Spinal cord (tissue), 10 donors: ENCODE measurements around the gene COP1. TPM values are rescaled to one million over a fixed set of nuclear protein-coding genes. Genes with fewer than 3 reads are reported as not detected.
A peak's percentile ranks its signal among the peaks of the same experiment; 100 is the strongest.

Experiments
- DNase-seq, 6 donors: peaks; one replicate each; pipeline versions ENCODE4 v3.0.0 to v3.0.0-alpha.2; 2013 to 2015; ENCODE audit warnings: low spot score in 6 of 6, low read depth in 4 of 6
- H3K27ac ChIP-seq: one replicate; pipeline ENCODE4 v1.5.1; 2013; ENCODE audit warnings: low read depth, low read length, control low read depth
- H3K27me3 ChIP-seq: one replicate; pipeline ENCODE4 v1.6.1; 2013; ENCODE audit warnings: low read length; ENCODE audit not compliant: control insufficient read depth, insufficient read depth
- H3K36me3 ChIP-seq: one replicate; pipeline ENCODE4 v1.6.1; 2013; ENCODE audit warnings: low read length; ENCODE audit not compliant: control insufficient read depth, insufficient read depth
- H3K4me1 ChIP-seq: one replicate; pipeline ENCODE4 v1.6.1; 2013; ENCODE audit warnings: low read length; ENCODE audit not compliant: control insufficient read depth, insufficient read depth
- H3K4me3 ChIP-seq: one replicate; pipeline ENCODE4 v1.5.1; 2013; ENCODE audit warnings: low read depth, low read length, control low read depth
- H3K9me3 ChIP-seq: one replicate; pipeline ENCODE4 v1.6.1; 2013; ENCODE audit warnings: low read length; ENCODE audit not compliant: control insufficient read depth, insufficient read depth
- WGBS: methylation state at CpG from one replicate; pipeline ENCODE4 v1.1.5; 2013; ENCODE audit warnings: missing lambda C conversion rate; ENCODE audit not compliant: insufficient coverage; 5-methylcytosine and 5-hydroxymethylcytosine counted together
- polyA plus RNA-seq, 2 donors: library from polyadenylated mRNA; unstranded; fragments of 120-200 nt; gene quantifications; one replicate each; pipeline ENCODE4 v1.2.1, GENCODE V29; 2013; ENCODE audit not compliant: insufficient read length in 2 of 2
- total RNA-seq, 2 donors: library from RNA; depleted of rRNA in 1 of 2; stranded (reverse); fragments of 120-200 nt in 1 of 2; fragments of >200 nt in 1 of 2; gene quantifications; one replicate each; pipeline versions ENCODE4 v1.2.3 to v1.2.4, GENCODE V29; 2013 to 2014
- donor health status: healthy.

Gene COP1
- total and polyA plus RNA-seq, 4 donors: 51.6 to 70.6 (median 59.9) TPM

DNA sequence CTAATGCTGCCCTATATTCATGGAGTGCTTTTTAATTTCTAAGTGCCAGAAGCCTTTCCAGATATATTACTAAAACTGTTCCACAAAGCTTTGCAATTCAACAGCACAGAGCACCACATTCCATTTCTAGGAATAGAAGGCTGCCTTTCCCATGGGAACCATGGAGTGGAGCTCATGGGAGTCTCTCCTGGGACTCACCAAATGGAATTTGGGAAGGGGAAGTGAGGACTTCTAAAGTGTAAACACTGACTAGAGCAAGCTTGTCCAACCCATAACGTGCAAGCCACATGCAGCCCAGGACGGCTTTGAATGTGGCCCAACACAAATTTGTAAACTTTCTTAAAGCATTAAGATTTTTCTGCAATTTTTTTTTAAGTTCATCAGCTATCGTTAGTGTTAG is 273.3 kb downstream of the COP1 start:
- Histone ChIP-seq H3K27me3 (no peaks in the 10 kb centered on the region), H3K36me3 (no peaks in the 10 kb centered on the region), H3K27ac (no peak overlapping the region), H3K4me1 (no peaks in the 10 kb centered on the region), H3K4me3 (no peak overlapping the region), H3K9me3 (peaks cover 1% of the 10 kb centered on the region)
- peak in 2 of 6 donors; percentile 5 to 9 for DNase-seq
- no CpG with 5 or more reads among the region's 3 CpGs for WGBS

- DNase-seq: no peak
- Histone ChIP-seq H3K36me3 (no peaks in the 10 kb centered on the region), H3K27me3 (no peaks in the 10 kb centered on the region), H3K27ac (no peak overlapping the region), H3K4me1 (no peaks in the 10 kb centered on the region), H3K4me3 (no peak overlapping the region), H3K9me3 (peaks cover 1% of the 10 kb centered on the region)
- no CpG with 5 or more reads among the region's 1 CpG for WGBS
Observed at GRCh38 chr1:175927944-175928343, 279.1 kb downstream of the COP1 start.

DNA sequence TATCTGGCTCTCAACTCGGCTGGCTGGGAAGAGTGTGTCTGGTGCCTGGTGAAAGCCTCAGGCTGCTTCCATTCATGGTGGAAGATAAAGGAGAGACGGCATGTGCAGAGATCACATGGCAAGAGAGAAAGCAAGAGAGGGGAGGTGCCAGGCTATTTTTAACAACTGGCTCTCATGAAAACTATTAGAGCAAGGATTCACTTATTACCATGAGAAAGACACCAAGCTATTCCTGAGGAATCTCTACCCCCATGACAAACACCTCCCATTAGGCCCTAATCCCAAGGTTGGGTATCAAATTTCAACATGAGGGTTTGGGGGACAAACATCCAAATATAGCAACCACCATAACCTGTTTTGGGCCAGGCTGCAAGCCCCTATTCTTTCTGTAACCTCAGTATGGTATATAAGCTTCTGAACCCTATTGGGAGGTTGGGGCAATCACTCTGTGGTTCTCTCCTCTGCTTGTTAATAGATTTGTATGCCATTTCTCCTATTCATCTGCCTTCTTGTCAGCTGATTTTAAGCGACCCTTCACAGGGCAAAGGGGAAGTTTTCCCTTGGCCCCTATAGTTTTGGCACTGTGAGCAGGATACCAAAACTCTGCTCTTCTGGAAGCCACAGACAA is 284.7 kb downstream of the COP1 start:
- DNase-seq: no peak
- Histone ChIP-seq H3K27ac (no peak overlapping the region), H3K36me3 (no peaks in the 10 kb centered on the region), H3K4me1 (no peaks in the 10 kb centered on the region), H3K9me3 (no peaks in the 10 kb centered on the region), H3K4me3 (no peak overlapping the region), H3K27me3 (no peaks in the 10 kb centered on the region)
- WGBS: 80% methylated on average over 1 of the region's 3 CpGs

GRCh38 chr1:175920381-175920780 is 286.7 kb downstream of the COP1 start:
- Histone ChIP-seq H3K27ac (no peak overlapping the region), H3K27me3 (no peaks in the 10 kb centered on the region), H3K9me3 (no peaks in the 10 kb centered on the region), H3K4me1 (no peaks in the 10 kb centered on the region), H3K36me3 (no peaks in the 10 kb centered on the region), H3K4me3 (no peak overlapping the region)
- DNase-seq: no peak
- no CpG with 5 or more reads among the region's 4 CpGs for WGBS

GRCh38 chr1:175919001-175919400 is 288.1 kb downstream of the COP1 start:
- no peaks in the 10 kb centered on the region for H3K9me3 ChIP-seq
- DNase-seq: no peak
- no peaks in the 10 kb centered on the region for H3K27me3 ChIP-seq
- no peak overlapping the region for H3K4me3 ChIP-seq
- WGBS: 100% methylated on average over 1 of the region's 1 CpG
- H3K4me1 ChIP-seq: no peaks in the 10 kb centered on the region
- H3K36me3 ChIP-seq: no peaks in the 10 kb centered on the region
- no peak overlapping the region for H3K27ac ChIP-seq

GRCh38 chr1:175918364-175918801 is 288.7 kb downstream of the COP1 start:
- Histone ChIP-seq H3K4me3 (no peak overlapping the region), H3K27me3 (no peaks in the 10 kb centered on the region), H3K4me1 (no peaks in the 10 kb centered on the region), H3K27ac (no peak overlapping the region), H3K36me3 (no peaks in the 10 kb centered on the region), H3K9me3 (no peaks in the 10 kb centered on the region)
- DNase-seq: no peak
- no CpG with 5 or more reads among the region's 2 CpGs for WGBS

DNA sequence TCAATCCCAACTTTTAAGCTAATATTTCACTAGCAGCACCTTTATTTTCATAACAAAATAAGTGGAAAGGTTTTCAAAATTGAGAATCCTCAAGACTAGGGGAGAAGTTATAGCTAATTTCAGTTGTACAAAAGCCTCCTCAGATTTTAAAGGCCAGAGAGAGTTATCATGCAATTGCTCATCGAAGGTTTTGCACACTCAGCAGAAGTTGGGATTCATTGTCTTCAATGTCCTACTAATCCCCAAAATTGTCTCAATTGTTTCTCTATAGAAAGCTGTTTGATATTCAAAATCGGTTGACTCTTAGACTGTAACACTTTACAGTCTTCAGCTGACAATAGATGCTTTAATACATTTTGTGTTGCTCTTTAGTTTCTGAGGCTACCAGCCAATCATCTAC is 293.0 kb downstream of the COP1 start:
- peaks cover 3% of the 10 kb centered on the region for H3K9me3 ChIP-seq
- no peak for DNase-seq
- no peaks in the 10 kb centered on the region for H3K36me3 ChIP-seq
- H3K27me3 ChIP-seq: no peaks in the 10 kb centered on the region
- no peak overlapping the region for H3K4me3 ChIP-seq
- H3K4me1 ChIP-seq: no peaks in the 10 kb centered on the region
- no CpG with 5 or more reads among the region's 2 CpGs for WGBS
- H3K27ac ChIP-seq: no peak overlapping the region

DNA sequence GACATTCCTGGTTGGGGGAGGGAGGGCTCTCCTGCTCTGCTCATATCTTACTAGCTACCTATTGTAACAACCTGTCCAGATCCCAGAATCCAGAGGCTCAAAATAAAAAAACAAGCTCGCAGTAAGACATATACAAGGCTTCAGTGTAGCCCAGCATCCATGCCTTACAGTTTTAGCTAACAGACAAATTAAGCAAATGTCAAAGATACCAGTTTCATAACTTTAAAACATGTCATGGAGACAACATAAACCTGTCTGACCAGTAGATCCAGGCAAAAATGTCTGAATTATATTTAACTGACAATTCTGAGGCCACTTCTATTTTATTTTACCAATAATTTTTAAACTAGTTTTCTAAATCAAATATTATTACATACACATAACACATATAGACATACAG is 295.9 kb downstream of the COP1 start:
- peaks cover 3% of the 10 kb centered on the region for H3K9me3 ChIP-seq
- H3K4me3 ChIP-seq: no peak overlapping the region
- no peaks in the 10 kb centered on the region for H3K4me1 ChIP-seq
- 100% methylated on average over 1 of the region's 1 CpG for WGBS
- no peak overlapping the region for H3K27ac ChIP-seq
- no peak for DNase-seq
- no peaks in the 10 kb centered on the region for H3K36me3 ChIP-seq
- no peaks in the 10 kb centered on the region for H3K27me3 ChIP-seq

DNA sequence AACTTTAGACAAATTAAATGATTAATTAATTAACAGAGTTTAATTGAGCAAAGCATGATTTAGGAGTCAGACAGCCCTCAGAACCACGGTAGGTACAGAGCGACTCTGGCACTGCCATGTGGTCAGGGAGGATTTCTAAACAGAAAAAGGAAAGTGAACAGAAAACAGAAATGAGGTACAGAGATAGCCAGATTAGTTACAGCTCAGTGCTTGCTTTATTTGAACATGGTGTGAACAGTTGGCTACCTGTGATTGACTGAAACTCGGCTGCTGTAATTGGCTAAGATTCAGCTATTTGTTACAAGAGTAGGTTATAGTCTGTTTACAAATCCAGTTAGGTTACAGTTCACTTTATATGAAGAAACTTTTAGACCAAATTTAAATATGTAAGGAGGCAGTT is 300.7 kb downstream of the COP1 start:
- WGBS: 52% methylated on average over 3 of the region's 3 CpGs
- DNase-seq: peak in 1 of 6 donors; percentile 14

DNA sequence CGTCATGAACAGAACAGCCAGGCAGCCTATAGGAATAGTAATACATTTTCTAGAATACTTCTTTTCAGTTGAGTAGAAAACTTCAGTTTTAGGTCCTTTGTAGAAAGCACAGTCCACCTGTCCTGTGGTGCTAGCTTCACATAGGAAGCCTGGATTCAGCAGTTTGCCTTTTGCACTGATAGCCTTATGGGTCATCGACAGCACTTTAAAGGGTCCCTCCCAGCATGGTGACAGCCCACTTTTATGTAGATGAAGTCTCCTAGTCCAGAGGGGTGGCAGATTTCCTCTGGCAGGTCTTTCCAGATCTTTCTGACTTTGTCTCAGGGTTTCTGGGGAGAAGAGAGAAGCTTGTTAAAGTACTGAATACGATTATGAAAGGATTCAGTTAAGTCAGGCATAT is 302.3 kb downstream of the COP1 start:
- H3K4me3 ChIP-seq: no peak overlapping the region
- H3K36me3 ChIP-seq: peaks cover 3% of the 10 kb centered on the region
- no peak for DNase-seq
- no peaks in the 10 kb centered on the region for H3K4me1 ChIP-seq
- H3K27me3 ChIP-seq: no peaks in the 10 kb centered on the region
- no peaks in the 10 kb centered on the region for H3K9me3 ChIP-seq
- no CpG with 5 or more reads among the region's 3 CpGs for WGBS
- no peak overlapping the region for H3K27ac ChIP-seq

More for the DNA sequence above, 300.7 kb downstream of the COP1 start:
- Histone ChIP-seq H3K27me3 (no peaks in the 10 kb centered on the region), H3K4me3 (no peak overlapping the region), H3K27ac (no peak overlapping the region), H3K36me3 (peaks cover 3% of the 10 kb centered on the region), H3K9me3 (peaks cover 3% of the 10 kb centered on the region), H3K4me1 (no peaks in the 10 kb centered on the region)
